Activated T-helper 17 cell treated with anti-CD3 and anti-CD28 coated beads, Interleukin-2, amount 50 U/mL, for 72 hours (primary cell): Measurements from ENCODE around the gene RNPS1. TPM values are rescaled to one million over a fixed set of nuclear protein-coding genes. Genes with fewer than 3 reads are reported as not detected.

ENCODE experiments used
- ATAC-seq: fragments of 150-1000 bp; cut with Tn5 transposase; replicated peaks from 2 replicates; pipeline ENCODE4 v1.10.0; 2021; ENCODE audit warnings: mild to moderate bottlenecking, moderate library complexity
- H3K27ac Mint-ChIP-seq: one replicate; pipeline ENCODE4 v1.8.0; 2022; ENCODE audit warnings: mixed read lengths
- H3K27me3 Mint-ChIP-seq: one replicate; pipeline ENCODE4 v1.8.0; 2022; ENCODE audit warnings: mixed read lengths
- H3K36me3 Mint-ChIP-seq: one replicate; pipeline ENCODE4 v1.8.0; 2022; ENCODE audit warnings: low read depth, mild to moderate bottlenecking, mixed read lengths
- H3K4me1 Mint-ChIP-seq: one replicate; pipeline ENCODE4 v1.8.0; 2022; ENCODE audit warnings: mixed read lengths
- H3K4me3 Mint-ChIP-seq: one replicate; pipeline ENCODE4 v1.8.0; 2022; ENCODE audit warnings: mild to moderate bottlenecking, mixed read lengths
- H3K9me3 Mint-ChIP-seq: one replicate; pipeline ENCODE4 v1.8.0; 2022; ENCODE audit warnings: mixed read lengths
- total RNA-seq, 2 donors: library from RNA; stranded (reverse); gene quantifications; one replicate each; pipeline ENCODE4 v1.2.3, GENCODE V29; 2022

RNPS1 gene, protein sequence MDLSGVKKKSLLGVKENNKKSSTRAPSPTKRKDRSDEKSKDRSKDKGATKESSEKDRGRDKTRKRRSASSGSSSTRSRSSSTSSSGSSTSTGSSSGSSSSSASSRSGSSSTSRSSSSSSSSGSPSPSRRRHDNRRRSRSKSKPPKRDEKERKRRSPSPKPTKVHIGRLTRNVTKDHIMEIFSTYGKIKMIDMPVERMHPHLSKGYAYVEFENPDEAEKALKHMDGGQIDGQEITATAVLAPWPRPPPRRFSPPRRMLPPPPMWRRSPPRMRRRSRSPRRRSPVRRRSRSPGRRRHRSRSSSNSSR
- total RNA-seq: 100 to 1,000 TPM; 205 to 314 TPM

DNA sequence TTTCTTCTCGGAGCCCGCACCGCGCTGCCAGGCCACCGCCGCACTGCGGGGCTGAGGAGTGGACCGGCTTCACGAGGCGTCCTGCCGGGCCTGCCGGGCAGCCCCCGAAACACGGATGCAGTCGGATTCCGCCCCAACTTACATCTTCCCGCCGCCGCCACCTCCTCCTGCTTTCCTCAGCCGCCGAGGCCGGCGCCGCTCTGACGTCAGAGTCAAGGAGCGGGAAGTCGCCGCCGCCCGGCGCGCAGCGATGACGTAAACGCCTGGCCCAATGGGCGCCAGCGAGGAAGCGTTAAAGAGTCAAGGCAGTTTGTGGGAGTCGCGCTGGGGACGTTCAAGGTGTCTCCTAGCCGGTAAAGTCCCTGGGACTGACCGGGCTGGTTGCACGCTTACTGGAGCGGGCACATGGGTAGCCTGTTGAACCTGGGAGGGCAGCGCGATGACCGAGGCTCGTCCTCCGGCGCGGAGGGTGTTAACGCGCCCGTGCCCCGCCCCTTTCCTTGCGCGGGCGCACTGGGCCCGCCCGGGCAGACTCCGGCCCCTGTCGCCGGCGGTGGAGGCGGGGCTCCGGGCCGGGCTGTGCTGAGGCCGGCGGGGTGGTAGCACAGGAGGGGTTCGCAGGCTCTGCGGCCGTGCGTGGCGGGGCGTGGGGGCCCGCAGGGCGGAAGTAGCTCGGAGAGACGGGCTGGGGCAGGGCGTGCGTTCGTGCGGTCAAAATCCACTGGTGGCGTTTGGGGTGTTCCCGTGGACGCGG, at the start of gene RNPS1:
Gene RNPS1, minus strand, starts transcription at position 214 of the 754 bp plus-strand sequence. CDS start 3,483 bp downstream, outside the sequence.
- Mint-ChIP-seq H3K9me3 (no peaks in the 10 kb centered on the region), H3K4me1 (peaks cover 14% of the 10 kb centered on the region), H3K4me3 (peak within 1 kb of the TSS; percentile 88), H3K36me3 (peaks cover 49% of the 10 kb centered on the region), H3K27ac (peak within 1 kb of the TSS; percentile 96), H3K27me3 (no peaks in the 10 kb centered on the region)
- peak; percentile 93 for ATAC-seq

DNA sequence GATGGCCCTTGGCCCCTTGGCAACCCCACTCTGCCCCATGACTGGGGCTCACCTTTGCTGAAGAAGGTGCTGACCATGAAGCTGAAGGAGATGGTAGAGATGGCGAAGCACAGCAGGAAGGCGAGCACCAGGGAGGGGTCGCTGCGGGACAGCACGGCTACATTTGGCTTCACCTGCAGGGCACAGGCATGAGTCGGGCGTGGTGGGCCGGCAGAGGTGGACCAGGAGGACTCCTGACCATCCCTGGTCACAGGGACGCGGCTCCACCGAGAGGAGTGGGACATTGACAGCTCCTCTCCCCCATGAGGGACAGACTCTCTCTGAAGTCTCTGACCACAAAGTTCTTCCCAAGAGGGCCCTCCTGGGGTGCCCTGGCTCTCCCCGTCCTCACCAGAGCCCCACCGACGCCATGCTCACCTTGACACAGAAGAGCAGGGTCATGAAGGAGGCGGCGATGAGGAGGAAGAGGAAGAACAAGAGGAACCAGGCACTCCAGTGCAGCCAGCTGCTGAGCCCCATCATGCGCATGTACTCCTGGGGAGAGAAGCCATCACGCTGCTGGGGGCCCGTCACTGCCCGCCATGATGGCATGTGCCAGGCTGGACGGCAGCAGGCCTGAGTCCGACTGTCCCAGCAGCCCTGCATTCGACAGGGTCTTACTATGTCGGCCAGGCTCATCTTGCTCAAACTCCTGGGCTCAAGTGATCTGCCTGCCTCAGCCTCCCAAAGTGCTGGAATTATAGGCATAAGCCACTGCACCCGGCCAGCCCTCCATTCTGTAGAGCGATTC, 49.5 kb upstream of the RNPS1 start:
- no peaks in the 10 kb centered on the region for H3K9me3 Mint-ChIP-seq
- no peaks in the 10 kb centered on the region for H3K36me3 Mint-ChIP-seq
- no peaks in the 10 kb centered on the region for H3K27me3 Mint-ChIP-seq
- H3K4me3 Mint-ChIP-seq: no peak overlapping the region
- H3K27ac Mint-ChIP-seq: no peak overlapping the region
- no peak for ATAC-seq
- no peaks in the 10 kb centered on the region for H3K4me1 Mint-ChIP-seq

DNA sequence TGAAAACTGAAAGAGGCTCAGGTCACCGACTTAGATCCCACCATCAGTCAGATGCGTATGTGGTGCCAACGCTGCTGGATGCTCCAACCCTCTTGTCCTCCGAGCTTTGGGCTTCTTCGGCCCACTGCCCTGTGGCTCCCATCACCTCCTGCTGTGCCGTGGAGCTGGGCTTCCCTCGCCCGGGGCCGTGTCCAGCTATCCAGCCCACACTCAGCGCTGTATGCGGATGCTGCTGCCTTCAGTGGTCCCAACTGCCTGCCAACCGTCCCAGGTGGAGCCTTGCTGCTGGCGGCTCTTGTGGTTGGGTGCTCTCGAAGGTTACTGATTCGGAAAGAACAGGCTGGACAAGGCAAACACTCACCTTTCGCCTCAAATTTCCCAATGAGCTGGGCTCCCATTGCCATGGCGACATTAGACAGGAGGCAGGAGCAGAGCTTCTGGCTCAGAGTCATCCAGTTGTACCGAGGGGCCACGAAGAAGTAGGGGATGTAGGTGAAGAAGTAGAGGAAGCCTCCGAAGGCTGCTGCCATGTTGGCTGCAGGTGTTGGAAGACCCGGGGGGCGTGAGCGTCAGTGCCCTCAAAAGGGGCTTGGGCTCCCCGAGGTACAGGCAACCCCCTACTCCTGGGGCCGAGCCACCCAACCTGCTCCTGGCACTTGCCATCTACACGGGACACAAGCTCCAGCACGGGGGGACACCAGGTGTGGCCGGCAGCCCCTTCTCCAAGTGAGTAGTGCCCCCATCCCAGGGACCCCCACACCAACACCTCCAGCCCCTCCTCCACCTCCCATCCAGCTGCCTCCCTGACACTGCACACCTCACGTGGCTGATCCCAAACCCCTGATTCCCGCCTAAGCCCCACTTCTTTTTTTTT, 40.4 kb upstream of the RNPS1 start:
- Mint-ChIP-seq H3K9me3 (no peaks in the 10 kb centered on the region), H3K36me3 (no peaks in the 10 kb centered on the region), H3K4me1 (no peaks in the 10 kb centered on the region), H3K27ac (no peak overlapping the region), H3K27me3 (no peaks in the 10 kb centered on the region), H3K4me3 (no peak overlapping the region)
- ATAC-seq: no peak

- Mint-ChIP-seq H3K4me3 (no peak overlapping the region), H3K27ac (no peak overlapping the region), H3K9me3 (no peaks in the 10 kb centered on the region), H3K27me3 (no peaks in the 10 kb centered on the region), H3K36me3 (no peaks in the 10 kb centered on the region), H3K4me1 (no peaks in the 10 kb centered on the region)
- no peak for ATAC-seq
These were observed 31.9 kb upstream of the RNPS1 start for GRCh38 chr16:2299915-2300192.

- Mint-ChIP-seq H3K27me3 (no peaks in the 10 kb centered on the region), H3K27ac (no peak overlapping the region), H3K36me3 (no peaks in the 10 kb centered on the region), H3K9me3 (no peaks in the 10 kb centered on the region), H3K4me1 (no peaks in the 10 kb centered on the region), H3K4me3 (no peak overlapping the region)
- ATAC-seq: no peak
These were observed 31.4 kb upstream of the RNPS1 start for GRCh38 chr16:2299121-2299914.

GRCh38 chr16:2298621-2299020, 30.7 kb upstream of the RNPS1 start:
- no peak overlapping the region for H3K4me3 Mint-ChIP-seq
- no peaks in the 10 kb centered on the region for H3K27me3 Mint-ChIP-seq
- H3K27ac Mint-ChIP-seq: no peak overlapping the region
- H3K36me3 Mint-ChIP-seq: no peaks in the 10 kb centered on the region
- no peaks in the 10 kb centered on the region for H3K9me3 Mint-ChIP-seq
- no peaks in the 10 kb centered on the region for H3K4me1 Mint-ChIP-seq
- ATAC-seq: no peak

DNA sequence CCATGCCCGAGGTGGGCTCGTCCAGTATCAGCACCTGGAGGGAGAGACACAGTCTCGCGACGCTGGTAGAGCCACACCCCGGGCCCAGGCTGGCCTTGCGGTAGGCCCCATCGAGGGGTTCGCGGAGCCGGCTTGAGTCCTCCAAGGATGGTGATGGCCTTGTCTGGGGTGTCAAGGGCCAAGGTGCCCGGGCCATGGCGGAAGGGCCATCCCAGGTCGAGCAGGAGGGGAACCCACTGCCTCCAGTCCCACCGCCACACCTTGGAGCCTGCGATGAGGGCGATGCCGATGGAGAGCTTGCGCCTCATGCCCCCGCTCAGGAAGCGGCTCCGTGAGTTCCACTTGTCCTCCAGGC, 29.6 kb upstream of the RNPS1 start:
- Mint-ChIP-seq H3K9me3 (no peaks in the 10 kb centered on the region), H3K4me3 (no peak overlapping the region), H3K4me1 (no peaks in the 10 kb centered on the region), H3K36me3 (no peaks in the 10 kb centered on the region), H3K27me3 (no peaks in the 10 kb centered on the region), H3K27ac (no peak overlapping the region)
- no peak for ATAC-seq

DNA sequence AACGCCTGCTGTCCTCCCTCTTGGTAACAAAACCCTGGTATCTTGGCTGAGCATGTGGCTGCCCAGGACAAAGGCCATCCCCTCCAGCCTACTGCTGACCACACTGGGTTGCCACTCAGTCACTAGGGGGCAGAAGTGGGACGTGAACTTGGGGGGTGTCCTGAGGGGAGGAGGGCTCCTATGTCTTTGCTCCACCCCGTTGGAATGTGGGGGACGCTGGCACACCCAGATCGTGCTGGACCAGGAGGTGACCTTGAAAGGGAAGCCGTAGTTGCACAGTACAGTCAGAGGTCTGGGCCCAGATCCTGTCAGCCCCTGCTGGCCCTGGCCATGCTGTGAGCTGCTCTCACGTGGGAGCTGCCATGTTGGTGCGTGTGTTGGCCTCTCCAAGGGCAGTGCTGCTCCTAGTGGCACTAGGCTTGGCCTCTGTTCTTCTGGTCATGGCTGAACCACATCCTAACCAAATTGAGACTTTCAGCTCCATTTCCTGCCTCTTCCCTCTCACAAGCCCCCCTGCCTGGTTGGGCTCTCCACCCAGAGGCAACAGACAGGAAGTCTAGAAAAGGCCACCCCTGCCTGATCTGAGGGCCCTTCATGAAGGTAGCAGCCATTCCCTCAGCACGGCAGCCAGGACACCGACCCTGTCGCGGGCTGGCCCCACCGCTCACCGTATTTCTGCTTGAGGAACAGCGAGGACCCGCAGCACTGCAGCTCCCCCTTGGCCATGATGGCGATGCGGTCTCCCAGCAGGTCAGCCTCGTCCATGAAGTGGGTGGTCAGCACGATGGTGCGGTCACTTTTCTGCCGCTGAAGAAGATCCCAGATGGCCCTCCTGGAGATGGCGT, 29.0 kb upstream of the RNPS1 start:
- H3K36me3 Mint-ChIP-seq: no peaks in the 10 kb centered on the region
- H3K9me3 Mint-ChIP-seq: no peaks in the 10 kb centered on the region
- no peak overlapping the region for H3K4me3 Mint-ChIP-seq
- H3K4me1 Mint-ChIP-seq: no peaks in the 10 kb centered on the region
- H3K27me3 Mint-ChIP-seq: no peaks in the 10 kb centered on the region
- peak; percentile 62 for ATAC-seq
- no peak overlapping the region for H3K27ac Mint-ChIP-seq

GRCh38 chr16:2295056-2295798, 27.3 kb upstream of the RNPS1 start:
- no peaks in the 10 kb centered on the region for H3K27me3 Mint-ChIP-seq
- no peak for ATAC-seq
- no peak overlapping the region for H3K4me3 Mint-ChIP-seq
- H3K36me3 Mint-ChIP-seq: no peaks in the 10 kb centered on the region
- H3K4me1 Mint-ChIP-seq: no peaks in the 10 kb centered on the region
- H3K27ac Mint-ChIP-seq: no peak overlapping the region
- no peaks in the 10 kb centered on the region for H3K9me3 Mint-ChIP-seq

GRCh38 chr16:2292221-2292620, 24.3 kb upstream of the RNPS1 start:
- Mint-ChIP-seq H3K9me3 (no peaks in the 10 kb centered on the region), H3K27ac (no peak overlapping the region), H3K36me3 (no peaks in the 10 kb centered on the region), H3K4me3 (no peak overlapping the region), H3K27me3 (no peaks in the 10 kb centered on the region), H3K4me1 (no peaks in the 10 kb centered on the region)
- ATAC-seq: no peak

GRCh38 chr16:2289282-2289681, 21.4 kb upstream of the RNPS1 start:
- Mint-ChIP-seq H3K4me1 (no peaks in the 10 kb centered on the region), H3K27ac (no peak overlapping the region), H3K36me3 (no peaks in the 10 kb centered on the region), H3K4me3 (no peak overlapping the region), H3K27me3 (no peaks in the 10 kb centered on the region), H3K9me3 (no peaks in the 10 kb centered on the region)
- no peak for ATAC-seq

- no peaks in the 10 kb centered on the region for H3K27me3 Mint-ChIP-seq
- H3K9me3 Mint-ChIP-seq: no peaks in the 10 kb centered on the region
- H3K27ac Mint-ChIP-seq: no peak overlapping the region
- ATAC-seq: no peak
- H3K36me3 Mint-ChIP-seq: no peaks in the 10 kb centered on the region
- no peak overlapping the region for H3K4me3 Mint-ChIP-seq
- no peaks in the 10 kb centered on the region for H3K4me1 Mint-ChIP-seq
These were observed 20.8 kb upstream of the RNPS1 start for GRCh38 chr16:2288726-2289125.
